Astrocyte (in vitro differentiated cells and primary cell): ENCODE results near the gene CIDEB.

Experiments used
- EZH2 ChIP-seq: IDR thresholded peaks from 2 replicates; pipeline ENCODE4 v1.6.1; 2012; ENCODE audit warnings: mild to moderate bottlenecking, low read length, inconsistent platforms; ENCODE audit not compliant: insufficient read depth
- TF ChIP-seq, protein P1 (sequence below): IDR thresholded peaks from 2 replicates; pipeline ENCODE4 v1.5.1; 2011; ENCODE audit warnings: low read depth, mild to moderate bottlenecking, inconsistent platforms, low read length, moderate library complexity; ENCODE audit not compliant: insufficient read depth

GRCh38 chr14:24298892-24299254, 8.9 kb downstream of the CIDEB start:
- TF ChIP-seq, protein P1, sequence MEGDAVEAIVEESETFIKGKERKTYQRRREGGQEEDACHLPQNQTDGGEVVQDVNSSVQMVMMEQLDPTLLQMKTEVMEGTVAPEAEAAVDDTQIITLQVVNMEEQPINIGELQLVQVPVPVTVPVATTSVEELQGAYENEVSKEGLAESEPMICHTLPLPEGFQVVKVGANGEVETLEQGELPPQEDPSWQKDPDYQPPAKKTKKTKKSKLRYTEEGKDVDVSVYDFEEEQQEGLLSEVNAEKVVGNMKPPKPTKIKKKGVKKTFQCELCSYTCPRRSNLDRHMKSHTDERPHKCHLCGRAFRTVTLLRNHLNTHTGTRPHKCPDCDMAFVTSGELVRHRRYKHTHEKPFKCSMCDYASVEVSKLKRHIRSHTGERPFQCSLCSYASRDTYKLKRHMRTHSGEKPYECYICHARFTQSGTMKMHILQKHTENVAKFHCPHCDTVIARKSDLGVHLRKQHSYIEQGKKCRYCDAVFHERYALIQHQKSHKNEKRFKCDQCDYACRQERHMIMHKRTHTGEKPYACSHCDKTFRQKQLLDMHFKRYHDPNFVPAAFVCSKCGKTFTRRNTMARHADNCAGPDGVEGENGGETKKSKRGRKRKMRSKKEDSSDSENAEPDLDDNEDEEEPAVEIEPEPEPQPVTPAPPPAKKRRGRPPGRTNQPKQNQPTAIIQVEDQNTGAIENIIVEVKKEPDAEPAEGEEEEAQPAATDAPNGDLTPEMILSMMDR = no peak
- no peak for TF ChIP-seq EZH2
